Mesendoderm (in vitro differentiated cells): ENCODE results near the gene KCNK3.

Experiments used
- DNase-seq: peaks from one replicate; pipeline ENCODE4 v3.0.0; 2013
- H2AK5ac ChIP-seq: 2 replicates; pipeline ENCODE4 v1.6.1; 2013; ENCODE audit warnings: low read length, inconsistent platforms
- H2BK120ac ChIP-seq: 2 replicates; pipeline ENCODE4 v1.6.1; 2013; ENCODE audit warnings: low read depth, mild to moderate bottlenecking, low read length, moderate library complexity, mixed read lengths
- H2BK15ac ChIP-seq: replicated peaks from 2 replicates; pipeline ENCODE4 v1.6.1; 2013; ENCODE audit warnings: low read depth, mild to moderate bottlenecking, moderate library complexity
- H2BK5ac ChIP-seq: 2 replicates; pipeline ENCODE4 v1.6.1; 2013; ENCODE audit warnings: low read length, inconsistent platforms
- H3K18ac ChIP-seq: 2 replicates; pipeline ENCODE4 v1.6.1; 2013; ENCODE audit warnings: mild to moderate bottlenecking, low read length, mixed read lengths
- H3K23ac ChIP-seq: one replicate; pipeline ENCODE4 v1.6.1; 2013; ENCODE audit warnings: low read length
- H3K27ac ChIP-seq: 2 replicates; pipeline ENCODE4 v1.5.1; 2013; ENCODE audit warnings: low read depth, mild to moderate bottlenecking, inconsistent platforms, low read length, moderate library complexity
- H3K27me3 ChIP-seq: 2 replicates; pipeline ENCODE4 v1.6.1; 2013; ENCODE audit warnings: low read length, control low read depth, mild to moderate bottlenecking, inconsistent platforms; ENCODE audit not compliant: insufficient read depth, poor library complexity
- H3K36me3 ChIP-seq: 2 replicates; pipeline ENCODE4 v1.6.1; 2013; ENCODE audit warnings: low read length, inconsistent platforms; ENCODE audit not compliant: control insufficient read depth, insufficient read depth
- H3K4ac ChIP-seq: one replicate; pipeline ENCODE4 v1.6.1; 2013; ENCODE audit warnings: low read depth, mild to moderate bottlenecking, low read length, moderate library complexity
- H3K4me1 ChIP-seq: 2 replicates; pipeline ENCODE4 v1.6.1; 2013; ENCODE audit warnings: low read depth, low read length, inconsistent platforms; ENCODE audit not compliant: control insufficient read depth
- H3K4me2 ChIP-seq: 2 replicates; pipeline ENCODE4 v1.6.1; 2013; ENCODE audit warnings: low read length
- H3K4me3 ChIP-seq: 2 replicates; pipeline ENCODE4 v1.5.1; 2013; ENCODE audit warnings: mild to moderate bottlenecking, low read length
- H3K56ac ChIP-seq: one replicate; pipeline ENCODE4 v1.6.1; 2013; ENCODE audit warnings: low read length
- H3K79me1 ChIP-seq: 2 replicates; pipeline ENCODE4 v1.6.1; 2013; ENCODE audit warnings: low read length, inconsistent platforms
- H3K79me2 ChIP-seq: 2 replicates; pipeline ENCODE4 v1.6.1; 2013; ENCODE audit warnings: mild to moderate bottlenecking, low read length; ENCODE audit not compliant: control insufficient read depth, insufficient read depth
- H3K9ac ChIP-seq: 2 replicates; pipeline ENCODE4 v1.6.1; 2013; ENCODE audit warnings: low read length, inconsistent platforms
- H4K5ac ChIP-seq: one replicate; pipeline ENCODE4 v1.6.1; 2013; ENCODE audit warnings: low read length
- H4K8ac ChIP-seq: one replicate; pipeline ENCODE4 v1.6.1; 2013; ENCODE audit warnings: low read depth, mild to moderate bottlenecking, control low read depth, low read length, moderate library complexity
- WGBS: extraction: QIAGEN DNeasy Blood & Tissue Kit; methylation state at CpG from one replicate; pipeline ENCODE4 v1.1.7; 2013; ENCODE audit warnings: low lambda C conversion rate, missing lambda C conversion rate; ENCODE audit not compliant: insufficient coverage; ENCODE audit errors: extremely low coverage; 5-methylcytosine and 5-hydroxymethylcytosine counted together

Gene KCNK3

DNA sequence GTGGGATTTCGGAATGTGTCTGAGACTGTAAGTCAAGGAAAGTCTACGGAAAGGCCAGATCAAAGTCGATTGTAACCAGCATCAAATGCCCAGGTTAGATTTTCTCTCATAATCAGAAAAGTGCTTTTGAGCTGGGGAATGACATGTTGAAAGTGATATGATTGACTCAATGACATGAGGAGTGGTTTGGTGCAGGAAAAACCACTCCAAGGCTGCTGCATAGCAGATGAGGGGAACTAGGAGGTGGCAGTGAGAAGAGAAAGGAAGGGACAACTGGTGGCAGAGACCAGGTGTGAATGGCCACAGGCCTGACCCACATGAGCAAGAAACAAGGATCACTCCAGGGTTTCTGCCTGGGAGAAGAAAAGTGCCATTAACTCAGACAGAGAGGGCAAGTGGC is 72.4 kb downstream of the KCNK3 start:
- no peak overlapping the region for H2AK5ac ChIP-seq
- H3K4me1 ChIP-seq: peaks cover 2% of the 10 kb centered on the region
- H3K56ac ChIP-seq: peak overlapping the region; percentile 91
- no peak overlapping the region for H2BK15ac ChIP-seq
- H2BK120ac ChIP-seq: no peak overlapping the region
- H3K4me3 ChIP-seq: peak overlapping the region; percentile 92
- H3K36me3 ChIP-seq: no peaks in the 10 kb centered on the region
- H3K9ac ChIP-seq: peak overlapping the region; percentile 85
- H3K4me2 ChIP-seq: peak overlapping the region; percentile 89
- WGBS: no CpG with 5 or more reads among the region's 3 CpGs
- no peak overlapping the region for H4K8ac ChIP-seq
- no peak for DNase-seq
- no peaks in the 10 kb centered on the region for H3K27me3 ChIP-seq
- H3K79me1 ChIP-seq: peaks cover 21% of the 10 kb centered on the region
- no peak overlapping the region for H3K27ac ChIP-seq
- no peak overlapping the region for H3K4ac ChIP-seq
- H3K79me2 ChIP-seq: peaks cover 4% of the 10 kb centered on the region
- H3K23ac ChIP-seq: no peak overlapping the region
- H2BK5ac ChIP-seq: no peak overlapping the region
- no peak overlapping the region for H3K18ac ChIP-seq
- no peak overlapping the region for H4K5ac ChIP-seq

DNA sequence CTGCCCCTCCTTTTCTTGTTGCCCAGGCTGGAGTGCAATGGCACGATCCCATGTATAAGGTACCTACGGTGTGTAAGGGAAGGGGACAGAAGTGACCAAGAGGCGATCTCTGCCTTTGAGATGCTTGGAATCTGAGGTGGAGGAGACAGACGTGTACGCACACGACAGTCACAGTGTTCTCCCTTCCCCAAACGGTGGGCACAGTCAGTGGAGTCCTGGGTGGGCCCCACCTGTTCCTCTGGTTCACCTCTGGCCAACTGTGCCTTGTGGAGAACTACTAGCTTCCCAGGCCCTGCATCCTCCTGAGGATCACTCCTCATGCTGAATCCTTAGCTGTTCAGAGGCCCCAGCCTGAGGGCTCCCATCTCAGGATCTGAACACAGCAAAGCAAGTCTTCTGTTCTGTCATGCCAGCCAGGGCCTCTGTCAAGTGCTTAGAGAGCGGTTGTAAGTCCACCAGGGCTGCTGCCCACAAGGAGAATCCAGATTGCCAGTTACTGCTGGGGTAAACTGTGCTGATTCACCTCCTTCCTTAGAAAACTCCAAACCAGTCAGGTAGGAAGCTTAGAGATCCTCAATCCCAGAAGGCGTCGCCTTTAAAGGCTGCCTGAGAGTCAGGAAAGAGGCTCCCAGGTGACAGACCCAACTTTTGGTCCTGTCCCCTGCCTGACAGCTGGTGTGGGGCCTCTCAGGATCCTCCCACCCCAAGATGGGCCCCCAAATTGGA is 73.1 kb downstream of the KCNK3 start:
- Histone ChIP-seq H3K79me2 (peaks cover 4% of the 10 kb centered on the region), H3K56ac (peak overlapping the region; percentile 91), H3K4me3 (no peak overlapping the region), H2BK5ac (no peak overlapping the region), H2AK5ac (no peak overlapping the region), H4K8ac (no peak overlapping the region), H3K4me2 (no peak overlapping the region), H3K23ac (no peak overlapping the region), H3K27ac (no peak overlapping the region), H3K27me3 (no peaks in the 10 kb centered on the region), H3K18ac (no peak overlapping the region), H4K5ac (no peak overlapping the region), H3K9ac (peak overlapping the region; percentile 85), H3K79me1 (peaks cover 22% of the 10 kb centered on the region), H2BK15ac (no peak overlapping the region), H3K36me3 (no peaks in the 10 kb centered on the region), H3K4ac (no peak overlapping the region), H3K4me1 (peaks cover 2% of the 10 kb centered on the region), H2BK120ac (no peak overlapping the region)
- no peak for DNase-seq
- WGBS: no CpG with 5 or more reads among the region's 10 CpGs

DNA sequence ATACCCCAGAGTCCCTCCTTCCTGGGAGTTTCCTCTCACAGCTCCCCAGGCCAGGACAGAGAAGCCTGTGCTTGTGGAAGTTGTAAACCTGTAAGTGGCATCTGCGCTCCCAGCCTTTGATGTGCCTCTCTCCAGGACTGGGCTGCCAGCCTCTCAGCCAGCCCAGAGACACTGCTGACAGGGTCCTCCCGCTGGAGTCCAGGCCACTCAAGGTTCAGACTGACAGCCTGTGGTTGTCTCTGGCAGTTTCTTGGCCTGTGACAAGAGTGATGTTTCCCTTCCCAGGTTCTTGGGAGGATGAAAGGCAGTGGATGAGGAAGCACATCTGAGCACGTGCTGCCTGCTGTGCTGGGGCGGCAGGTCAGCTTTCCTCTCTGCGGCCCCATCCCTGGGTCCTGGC is 74.6 kb downstream of the KCNK3 start:
- Histone ChIP-seq H3K9ac (peak overlapping the region; percentile 5), H3K36me3 (no peaks in the 10 kb centered on the region), H2BK5ac (no peak overlapping the region), H3K79me1 (peaks cover 27% of the 10 kb centered on the region), H3K79me2 (peaks cover 4% of the 10 kb centered on the region), H3K56ac (no peak overlapping the region), H4K8ac (no peak overlapping the region), H3K4me3 (no peak overlapping the region), H2BK15ac (no peak overlapping the region), H2BK120ac (no peak overlapping the region), H2AK5ac (no peak overlapping the region), H3K4ac (no peak overlapping the region), H3K18ac (no peak overlapping the region), H3K27me3 (no peaks in the 10 kb centered on the region), H3K4me2 (no peak overlapping the region), H3K23ac (no peak overlapping the region), H3K4me1 (peaks cover 2% of the 10 kb centered on the region), H3K27ac (peak overlapping the region; percentile 2), H4K5ac (no peak overlapping the region)
- no CpG with 5 or more reads among the region's 5 CpGs for WGBS
- DNase-seq: no peak

DNA sequence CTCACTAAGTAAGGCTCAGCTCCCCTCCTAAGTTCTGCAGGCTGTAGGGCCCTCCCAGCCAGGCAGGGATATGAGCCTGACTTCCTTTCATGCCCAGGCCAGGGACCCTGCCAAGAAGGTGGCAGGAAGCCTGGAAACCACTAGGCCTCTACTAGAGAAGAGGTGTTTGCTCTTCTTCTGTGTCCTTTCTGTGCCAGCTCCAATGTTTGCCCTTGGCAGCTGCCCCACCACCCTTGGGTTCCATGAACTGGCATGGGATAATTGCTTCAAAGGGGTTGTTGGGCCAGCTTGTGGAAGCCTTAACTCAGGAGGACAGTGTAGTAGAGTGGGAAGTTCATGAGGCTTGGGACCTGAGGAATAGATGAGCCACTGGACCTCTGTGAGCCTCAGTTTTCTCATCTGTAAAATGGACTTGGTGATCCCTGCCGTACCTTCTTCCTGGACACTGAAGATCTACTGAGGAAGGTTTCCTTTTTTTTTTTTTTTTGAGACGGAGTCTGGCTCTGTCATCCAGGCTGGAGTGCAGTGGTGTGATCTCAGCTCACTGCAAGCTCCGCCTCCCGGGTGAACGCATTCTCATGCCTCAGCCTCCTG is 75.5 kb downstream of the KCNK3 start:
- Histone ChIP-seq H4K8ac (no peak overlapping the region), H3K27ac (no peak overlapping the region), H2BK5ac (no peak overlapping the region), H3K27me3 (no peaks in the 10 kb centered on the region), H3K4me2 (no peak overlapping the region), H2BK120ac (no peak overlapping the region), H3K36me3 (peaks cover 1% of the 10 kb centered on the region), H4K5ac (no peak overlapping the region), H3K9ac (no peak overlapping the region), H3K4ac (no peak overlapping the region), H3K23ac (no peak overlapping the region), H3K18ac (no peak overlapping the region), H2BK15ac (no peak overlapping the region), H3K79me2 (peaks cover 4% of the 10 kb centered on the region), H2AK5ac (no peak overlapping the region), H3K4me3 (no peak overlapping the region), H3K56ac (no peak overlapping the region), H3K4me1 (peaks cover 2% of the 10 kb centered on the region), H3K79me1 (peaks cover 31% of the 10 kb centered on the region)
- no peak for DNase-seq
- WGBS: no CpG with 5 or more reads among the region's 5 CpGs

DNA sequence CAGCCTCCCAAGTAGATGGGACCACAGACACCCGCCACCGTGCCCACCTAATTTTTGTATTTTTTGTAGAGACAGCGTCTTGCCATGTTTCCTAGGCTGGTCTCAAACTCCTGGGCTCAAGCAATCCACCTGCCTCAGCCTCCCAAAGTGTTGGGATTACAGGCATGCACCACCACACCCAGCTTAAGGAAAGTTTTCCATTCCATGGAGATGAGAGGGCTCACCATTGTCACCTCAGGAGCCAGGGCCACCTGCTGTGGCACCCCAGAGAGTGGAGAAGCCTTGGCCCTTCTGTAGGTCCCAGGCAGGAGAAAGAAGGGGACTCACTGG is 76.2 kb downstream of the KCNK3 start:
- H3K4ac ChIP-seq: no peak overlapping the region
- DNase-seq: no peak
- H3K56ac ChIP-seq: no peak overlapping the region
- H3K36me3 ChIP-seq: peaks cover 1% of the 10 kb centered on the region
- H3K18ac ChIP-seq: no peak overlapping the region
- WGBS: no CpG with 5 or more reads among the region's 3 CpGs
- no peak overlapping the region for H3K23ac ChIP-seq
- no peak overlapping the region for H3K9ac ChIP-seq
- no peaks in the 10 kb centered on the region for H3K27me3 ChIP-seq
- H2BK15ac ChIP-seq: no peak overlapping the region
- no peak overlapping the region for H3K4me3 ChIP-seq
- H2BK5ac ChIP-seq: no peak overlapping the region
- no peak overlapping the region for H4K5ac ChIP-seq
- peaks cover 31% of the 10 kb centered on the region for H3K79me1 ChIP-seq
- H3K4me1 ChIP-seq: peaks cover 2% of the 10 kb centered on the region
- H3K4me2 ChIP-seq: no peak overlapping the region
- H3K79me2 ChIP-seq: peaks cover 4% of the 10 kb centered on the region
- H2BK120ac ChIP-seq: no peak overlapping the region
- H3K27ac ChIP-seq: no peak overlapping the region
- H2AK5ac ChIP-seq: no peak overlapping the region
- H4K8ac ChIP-seq: no peak overlapping the region
